ENCODE data around the gene VPS39. TPM values are rescaled to one million over a fixed set of nuclear protein-coding genes. Genes with fewer than 3 reads are reported as not detected.

The VPS39 gene
- total RNA-seq, 1 donor from 2014 or later = 76.8 TPM

DNA sequence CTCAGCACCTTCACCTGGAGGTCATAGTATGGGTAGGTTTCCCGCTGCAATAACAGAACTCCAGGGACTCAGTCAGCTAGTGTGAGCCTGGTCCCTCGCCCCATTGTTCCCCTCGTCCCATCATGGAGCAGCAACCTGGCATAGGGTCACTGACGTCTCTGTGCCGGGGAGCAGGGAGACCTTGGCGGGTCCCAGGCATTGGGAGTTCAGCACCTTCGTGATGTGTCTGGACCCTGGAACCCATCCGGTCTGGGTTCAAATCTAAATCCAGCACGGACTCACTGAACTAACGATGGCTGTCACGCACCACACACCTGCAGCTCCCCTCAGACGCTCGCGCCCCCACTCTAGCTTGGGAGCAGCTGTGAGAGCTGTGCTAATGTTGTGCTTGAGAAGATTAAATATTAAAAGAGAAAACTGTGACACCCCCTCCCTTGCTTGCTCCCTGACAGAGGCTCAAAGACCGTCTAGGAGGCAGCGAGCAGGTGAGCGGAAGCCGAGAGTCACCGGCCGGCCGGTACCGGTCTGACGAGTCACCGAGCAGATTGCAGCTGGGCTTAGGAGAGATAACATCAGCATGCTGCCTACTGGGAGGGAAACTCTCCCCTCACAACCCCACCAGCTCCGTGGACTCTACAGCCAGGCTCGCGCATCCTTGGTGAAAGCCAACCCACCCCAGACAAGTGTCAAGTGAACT lies 52.4 kb downstream of the VPS39 start:
- Mint-ChIP-seq H3K36me3 (peaks cover 5% of the 10 kb centered on the region), H3K4me1 (ENCODE audit: unreplicated experiment) (peaks cover 26% of the 10 kb centered on the region), H3K4me3 (peak overlapping the region; percentile 84), H3K27me3 (no peaks in the 10 kb centered on the region), H3K9me3 (no peaks in the 10 kb centered on the region), H3K27ac (peak overlapping the region; percentile 92)
- TF ChIP-seq, protein P1, sequence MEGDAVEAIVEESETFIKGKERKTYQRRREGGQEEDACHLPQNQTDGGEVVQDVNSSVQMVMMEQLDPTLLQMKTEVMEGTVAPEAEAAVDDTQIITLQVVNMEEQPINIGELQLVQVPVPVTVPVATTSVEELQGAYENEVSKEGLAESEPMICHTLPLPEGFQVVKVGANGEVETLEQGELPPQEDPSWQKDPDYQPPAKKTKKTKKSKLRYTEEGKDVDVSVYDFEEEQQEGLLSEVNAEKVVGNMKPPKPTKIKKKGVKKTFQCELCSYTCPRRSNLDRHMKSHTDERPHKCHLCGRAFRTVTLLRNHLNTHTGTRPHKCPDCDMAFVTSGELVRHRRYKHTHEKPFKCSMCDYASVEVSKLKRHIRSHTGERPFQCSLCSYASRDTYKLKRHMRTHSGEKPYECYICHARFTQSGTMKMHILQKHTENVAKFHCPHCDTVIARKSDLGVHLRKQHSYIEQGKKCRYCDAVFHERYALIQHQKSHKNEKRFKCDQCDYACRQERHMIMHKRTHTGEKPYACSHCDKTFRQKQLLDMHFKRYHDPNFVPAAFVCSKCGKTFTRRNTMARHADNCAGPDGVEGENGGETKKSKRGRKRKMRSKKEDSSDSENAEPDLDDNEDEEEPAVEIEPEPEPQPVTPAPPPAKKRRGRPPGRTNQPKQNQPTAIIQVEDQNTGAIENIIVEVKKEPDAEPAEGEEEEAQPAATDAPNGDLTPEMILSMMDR (conservative IDR thresholded peaks at IDR 0.05) = no peak
- DNase-seq (ENCODE audit: extremely low spot score, unreplicated experiment) = no peak

DNA sequence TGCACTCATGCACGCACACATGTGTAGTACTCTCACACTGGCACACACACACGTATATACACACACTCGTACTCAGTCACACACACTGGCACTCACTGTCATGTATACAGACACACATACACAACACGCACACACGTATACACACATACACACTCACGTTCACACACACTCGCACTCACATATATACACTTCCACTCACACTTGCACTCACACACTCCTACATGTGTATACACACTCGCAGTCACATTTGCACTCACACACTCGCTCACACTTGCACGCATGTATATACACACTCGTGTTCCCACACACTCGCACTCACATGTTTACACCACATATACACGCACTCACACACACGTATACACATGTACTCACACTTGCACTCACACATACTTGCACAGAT lies 53.1 kb downstream of the VPS39 start:
- DNase-seq (ENCODE audit: extremely low spot score, unreplicated experiment) = no peak
- H3K27me3 Mint-ChIP-seq = no peaks in the 10 kb centered on the region
- TF ChIP-seq, protein P1 (conservative IDR thresholded peaks at IDR 0.05) = no peak
- H3K4me1 Mint-ChIP-seq (ENCODE audit: unreplicated experiment) = peaks cover 26% of the 10 kb centered on the region
- H3K36me3 Mint-ChIP-seq = peaks cover 5% of the 10 kb centered on the region
- H3K27ac Mint-ChIP-seq = no peak overlapping the region
- H3K9me3 Mint-ChIP-seq = no peaks in the 10 kb centered on the region
- no peak overlapping the region for H3K4me3 Mint-ChIP-seq

DNA sequence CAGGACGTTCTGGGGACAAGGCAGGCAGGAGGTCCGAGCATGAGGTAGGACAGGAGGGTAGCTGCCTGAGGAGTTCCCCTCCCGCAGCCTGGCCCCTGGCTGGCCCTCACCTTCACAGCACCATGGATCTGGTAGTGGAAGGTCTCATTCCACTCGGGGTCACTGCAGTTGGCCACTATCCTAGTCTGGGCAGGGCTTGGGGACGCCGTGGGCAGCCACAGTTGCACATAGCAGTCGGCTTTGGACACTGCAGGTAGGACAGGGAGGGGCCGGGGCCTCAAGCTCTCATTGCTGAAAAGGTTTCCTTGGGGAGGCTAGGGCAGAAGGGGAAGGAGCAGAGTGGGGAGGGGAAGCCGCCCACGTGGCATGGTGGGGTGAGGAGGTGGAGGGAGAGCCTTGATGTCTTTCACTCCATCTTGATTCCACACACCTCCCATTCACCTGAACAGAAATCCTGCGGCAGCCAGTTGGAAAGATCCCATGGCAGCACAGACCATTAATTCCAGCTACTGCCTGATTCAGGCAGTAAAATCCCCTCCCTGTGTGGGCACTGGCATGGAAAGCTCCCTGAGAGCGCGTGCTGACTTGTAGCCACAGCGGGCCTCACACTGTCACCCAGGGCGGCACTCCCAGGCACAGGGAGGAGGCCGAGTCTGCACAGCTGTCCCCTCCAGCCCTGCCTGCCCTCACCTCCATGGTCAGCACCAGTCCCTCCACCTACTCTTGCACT lies 53.7 kb downstream of the VPS39 start:
- no peak overlapping the region for H3K4me3 Mint-ChIP-seq
- H3K27me3 Mint-ChIP-seq = no peaks in the 10 kb centered on the region
- H3K4me1 Mint-ChIP-seq (ENCODE audit: unreplicated experiment) = peaks cover 26% of the 10 kb centered on the region
- peaks cover 5% of the 10 kb centered on the region for H3K36me3 Mint-ChIP-seq
- H3K27ac Mint-ChIP-seq = no peak overlapping the region
- TF ChIP-seq, protein P1 (conservative IDR thresholded peaks at IDR 0.05) = no peak
- DNase-seq (ENCODE audit: extremely low spot score, unreplicated experiment) = no peak
- H3K9me3 Mint-ChIP-seq = no peaks in the 10 kb centered on the region

DNA sequence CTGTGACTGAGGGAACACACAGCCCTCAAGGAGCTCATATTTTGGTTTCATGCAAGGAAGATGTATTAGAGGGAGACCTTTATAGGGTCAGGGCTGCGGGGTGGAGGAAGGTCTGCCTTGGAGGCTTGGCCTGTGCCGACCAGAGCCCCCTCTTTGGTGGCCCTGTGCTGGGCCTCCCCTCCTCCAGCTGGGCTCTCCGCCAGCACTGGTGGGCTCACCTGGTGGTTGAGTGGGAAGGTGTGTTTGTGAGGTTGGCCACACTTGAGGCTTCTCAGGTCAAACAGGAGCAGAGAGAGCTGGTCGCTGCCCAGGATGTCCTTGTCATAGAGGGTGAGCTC lies 54.3 kb downstream of the VPS39 start:
- Mint-ChIP-seq H3K27me3 (no peaks in the 10 kb centered on the region), H3K4me1 (ENCODE audit: unreplicated experiment) (peaks cover 27% of the 10 kb centered on the region), H3K27ac (no peak overlapping the region), H3K36me3 (peaks cover 5% of the 10 kb centered on the region), H3K9me3 (no peaks in the 10 kb centered on the region), H3K4me3 (no peak overlapping the region)
- no peak for DNase-seq (ENCODE audit: extremely low spot score, unreplicated experiment)
- TF ChIP-seq, protein P1 (conservative IDR thresholded peaks at IDR 0.05) = no peak

DNA sequence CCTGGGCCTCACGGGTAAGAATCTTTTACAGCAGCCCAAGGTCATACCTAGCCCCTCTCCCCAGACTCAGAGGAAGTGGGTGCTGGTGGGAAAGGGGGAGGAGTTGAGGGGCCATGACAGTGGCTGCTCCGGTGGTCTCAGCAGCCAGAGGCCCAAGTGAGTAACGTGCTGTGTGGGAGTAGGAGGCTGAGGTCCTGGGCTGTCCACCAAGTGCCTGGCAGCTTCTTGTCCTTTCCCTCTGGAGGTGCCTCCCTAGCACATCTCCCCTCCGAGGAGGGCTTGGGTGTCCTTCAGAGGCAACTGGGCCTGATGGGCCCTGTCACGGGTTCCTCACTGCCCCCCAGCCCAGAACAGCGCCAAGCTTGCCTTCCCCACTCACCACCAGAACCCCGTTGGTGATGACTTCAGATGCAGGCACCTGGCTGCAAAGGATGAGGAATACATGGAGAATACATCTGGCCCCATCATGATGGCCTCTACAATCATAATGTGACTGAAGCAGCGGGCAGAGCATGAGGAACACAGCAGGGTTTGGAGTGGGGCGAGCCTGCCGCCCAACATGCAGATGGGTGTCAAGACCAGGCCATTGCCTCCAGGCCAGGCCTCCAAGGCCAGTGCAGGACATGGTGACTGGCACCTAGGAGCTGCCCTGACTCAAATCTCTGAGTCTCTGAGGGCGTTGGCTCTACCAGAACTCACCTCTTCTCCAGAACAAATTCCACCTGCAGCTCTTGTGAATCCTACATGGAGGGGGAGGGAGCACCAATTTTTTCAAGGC lies 55.0 kb downstream of the VPS39 start:
- Mint-ChIP-seq H3K9me3 (no peaks in the 10 kb centered on the region), H3K4me1 (ENCODE audit: unreplicated experiment) (peaks cover 32% of the 10 kb centered on the region), H3K4me3 (no peak overlapping the region), H3K27ac (no peak overlapping the region), H3K36me3 (no peaks in the 10 kb centered on the region), H3K27me3 (no peaks in the 10 kb centered on the region)
- DNase-seq (ENCODE audit: extremely low spot score, unreplicated experiment) = no peak
- TF ChIP-seq, protein P1 (conservative IDR thresholded peaks at IDR 0.05) = no peak
